Activated CD8-positive, alpha-beta memory T cell treated with anti-CD3 and anti-CD28 coated beads for 48 hours (primary cell): ENCODE data around the gene NDUFB10.
A peak's percentile ranks its signal among the peaks of the same experiment; 100 is the strongest.
"Not testable (repeated sequence)": the region's sequence is repeated elsewhere in the genome, so short reads cannot be mapped to it uniquely, and the experiment has no call there.

ENCODE experiments used
- DNase-seq, 3 experiments: peaks; one replicate each; pipeline ENCODE4 v3.0.0-alpha.2; 2020; ENCODE audit warnings: low read depth in 2 of 3, low spot score in 2 of 3

Gene NDUFB10

GRCh38 chr16:1959269-1960039 is at the start of gene NDUFB10:
TSS of gene NDUFB10 (plus strand) at chr16:1959538. CDS start at chr16:1959625, 87 bp downstream.
- DNase-seq: peak; percentile 76 to 81 (median 81)

- no peak for DNase-seq
Observed at GRCh38 chr16:1909561-1910231, 49.6 kb upstream of the NDUFB10 start.

GRCh38 chr16:1911467-1912214 is 47.7 kb upstream of the NDUFB10 start:
- DNase-seq: no peak

- DNase-seq: no peak
Observed at GRCh38 chr16:1912215-1912543, 47.2 kb upstream of the NDUFB10 start.

- no peak for DNase-seq
Observed at GRCh38 chr16:1913327-1914083, 45.8 kb upstream of the NDUFB10 start.

GRCh38 chr16:1914084-1914608 is 45.2 kb upstream of the NDUFB10 start:
- no peak for DNase-seq

GRCh38 chr16:1914988-1915387 is 44.4 kb upstream of the NDUFB10 start:
- DNase-seq: no peak

- DNase-seq: no peak
Observed at GRCh38 chr16:1915732-1916639, 43.4 kb upstream of the NDUFB10 start.

- DNase-seq: no peak
Observed at GRCh38 chr16:1916640-1916990, 42.7 kb upstream of the NDUFB10 start.

GRCh38 chr16:1917056-1917664 is 42.2 kb upstream of the NDUFB10 start:
- no peak for DNase-seq

GRCh38 chr16:1917665-1918350 is 41.5 kb upstream of the NDUFB10 start:
- no peak for DNase-seq

- no peak for DNase-seq
Observed at GRCh38 chr16:1918351-1919326, 40.7 kb upstream of the NDUFB10 start, which contains the start of gene HS3ST6. TSS of gene HS3ST6 (minus strand) at chr16:1918415. CDS start at chr16:1918323, 92 bp downstream.

- no peak for DNase-seq
Observed at GRCh38 chr16:1919327-1919998, 39.9 kb upstream of the NDUFB10 start.

GRCh38 chr16:1920122-1920521 is 39.2 kb upstream of the NDUFB10 start:
- DNase-seq: not testable (repeated sequence)

GRCh38 chr16:1920727-1921171 is 38.6 kb upstream of the NDUFB10 start:
- no peak for DNase-seq

GRCh38 chr16:1922357-1922756 is 37.0 kb upstream of the NDUFB10 start:
- DNase-seq: no peak
